Uterus (tissue), 2 donors: ENCODE measurements around the gene PPFIBP2.

ENCODE experiments used
- POLR2A ChIP-seq, 2 donors: fragments of 450-650 bp; IDR thresholded peaks; one replicate each; pipeline ENCODE4 v1.6.1; 2016; ENCODE audit warnings: antibody characterized with exemption in 2 of 2, mild to moderate bottlenecking in 1 of 2, moderate library complexity in 1 of 2
- TF ChIP-seq, protein P1 (sequence below), 4 experiments: fragments of 200-600 bp in 2 of 4; fragments of 450-650 bp in 2 of 4; sonication (generic) in 2 of 4; IDR thresholded peaks; one replicate each; pipeline ENCODE4 v1.5.1; 2016 to 2019; ENCODE audit warnings: antibody characterized with exemption in 4 of 4, mild to moderate bottlenecking in 2 of 4, moderate library complexity in 1 of 4

DNA sequence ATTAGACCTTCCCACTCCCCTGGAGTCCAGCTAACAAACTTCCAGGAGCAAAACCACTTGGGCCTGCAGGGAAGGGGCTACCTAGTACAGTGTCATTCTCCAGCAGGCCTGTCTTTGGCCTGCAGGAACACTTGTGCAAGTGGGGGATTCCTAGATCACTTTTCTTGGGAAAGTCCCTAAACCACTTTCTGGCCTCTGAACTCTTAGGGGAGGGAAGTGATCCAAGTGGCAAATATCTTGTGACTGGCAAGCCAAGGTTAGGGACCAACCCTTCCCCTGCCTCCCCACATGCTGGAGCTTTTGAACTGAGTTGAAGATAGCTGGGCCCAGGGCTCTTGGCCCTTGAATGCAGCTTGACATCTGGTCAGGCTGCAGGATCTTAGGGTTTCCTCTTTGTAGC is 17.2 kb downstream of the PPFIBP2 start:
- TF ChIP-seq, protein P1, sequence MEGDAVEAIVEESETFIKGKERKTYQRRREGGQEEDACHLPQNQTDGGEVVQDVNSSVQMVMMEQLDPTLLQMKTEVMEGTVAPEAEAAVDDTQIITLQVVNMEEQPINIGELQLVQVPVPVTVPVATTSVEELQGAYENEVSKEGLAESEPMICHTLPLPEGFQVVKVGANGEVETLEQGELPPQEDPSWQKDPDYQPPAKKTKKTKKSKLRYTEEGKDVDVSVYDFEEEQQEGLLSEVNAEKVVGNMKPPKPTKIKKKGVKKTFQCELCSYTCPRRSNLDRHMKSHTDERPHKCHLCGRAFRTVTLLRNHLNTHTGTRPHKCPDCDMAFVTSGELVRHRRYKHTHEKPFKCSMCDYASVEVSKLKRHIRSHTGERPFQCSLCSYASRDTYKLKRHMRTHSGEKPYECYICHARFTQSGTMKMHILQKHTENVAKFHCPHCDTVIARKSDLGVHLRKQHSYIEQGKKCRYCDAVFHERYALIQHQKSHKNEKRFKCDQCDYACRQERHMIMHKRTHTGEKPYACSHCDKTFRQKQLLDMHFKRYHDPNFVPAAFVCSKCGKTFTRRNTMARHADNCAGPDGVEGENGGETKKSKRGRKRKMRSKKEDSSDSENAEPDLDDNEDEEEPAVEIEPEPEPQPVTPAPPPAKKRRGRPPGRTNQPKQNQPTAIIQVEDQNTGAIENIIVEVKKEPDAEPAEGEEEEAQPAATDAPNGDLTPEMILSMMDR (IDR thresholded peaks at IDR 0.05), result no peak
- TF ChIP-seq POLR2A (IDR thresholded peaks at IDR 0.05), result no peak
